Measurements from ENCODE around the gene ACVR1.

ACVR1 gene

DNA sequence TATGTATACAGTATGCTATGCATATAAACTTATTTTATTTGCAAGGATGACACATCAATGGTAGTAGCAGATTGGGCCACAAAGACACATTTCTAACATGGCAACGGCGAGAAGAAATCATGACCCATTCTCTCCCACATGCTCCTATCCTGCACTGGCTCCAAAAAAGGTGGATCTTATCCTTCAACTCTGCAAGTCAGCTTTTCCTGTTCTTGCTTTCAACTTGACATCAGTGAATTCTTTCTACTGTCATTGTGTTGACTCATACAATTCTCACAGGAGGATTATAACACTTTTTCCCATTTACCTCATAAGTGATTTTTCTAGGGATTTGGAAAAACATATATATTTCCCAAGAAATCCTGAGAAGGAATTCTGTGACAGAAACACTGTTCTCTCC, 53.1 kb downstream of the ACVR1 start:
- no peak for DNase-seq

DNA sequence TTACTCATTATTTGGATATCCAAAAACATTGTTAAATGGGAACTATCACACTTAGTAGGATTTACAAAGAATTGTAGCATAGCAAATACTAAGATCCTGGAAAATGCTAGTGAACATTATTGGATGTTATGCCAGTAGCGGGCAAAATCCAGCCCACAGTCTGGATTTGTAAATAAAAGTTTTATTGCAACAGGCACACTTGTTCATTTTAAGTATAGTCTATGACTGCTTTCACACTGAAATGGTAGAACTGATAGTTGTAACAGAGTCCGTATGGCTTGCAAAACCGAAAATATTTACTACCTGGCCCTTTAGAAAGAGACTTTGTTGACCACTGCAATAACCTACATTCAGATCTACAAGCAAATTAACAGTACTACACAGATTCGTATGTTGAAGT, 53.6 kb downstream of the ACVR1 start:
- DNase-seq = no peak

DNA sequence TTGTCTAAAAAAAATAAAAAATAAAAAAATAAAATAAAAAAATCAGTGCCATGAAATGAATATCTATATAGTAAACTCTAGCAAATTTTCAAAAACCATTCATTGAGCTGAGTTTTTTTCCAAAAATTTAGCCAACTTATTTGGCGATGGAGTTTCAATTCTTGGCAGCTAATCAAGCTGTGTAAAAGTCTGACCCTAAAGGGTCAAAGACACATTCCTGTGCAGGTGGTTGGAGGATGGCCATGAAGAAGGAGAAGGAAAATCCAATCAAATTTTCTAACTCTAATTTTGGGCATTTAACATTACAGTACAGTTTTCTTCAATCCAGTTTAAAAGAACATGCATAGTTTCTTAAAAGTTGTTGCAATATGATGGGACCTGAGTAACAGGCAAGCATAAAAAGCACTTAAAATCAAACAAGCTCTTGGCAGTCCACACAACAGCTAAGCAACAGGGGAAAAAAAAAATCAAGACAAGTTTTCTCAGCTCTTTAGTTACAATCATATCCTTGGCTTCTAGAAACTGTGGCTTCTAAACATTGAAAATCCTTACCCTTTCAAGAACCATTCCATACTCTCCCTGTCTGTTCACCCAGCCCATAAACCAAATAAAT, 54.5 kb downstream of the ACVR1 start:
- DNase-seq = no peak

DNA sequence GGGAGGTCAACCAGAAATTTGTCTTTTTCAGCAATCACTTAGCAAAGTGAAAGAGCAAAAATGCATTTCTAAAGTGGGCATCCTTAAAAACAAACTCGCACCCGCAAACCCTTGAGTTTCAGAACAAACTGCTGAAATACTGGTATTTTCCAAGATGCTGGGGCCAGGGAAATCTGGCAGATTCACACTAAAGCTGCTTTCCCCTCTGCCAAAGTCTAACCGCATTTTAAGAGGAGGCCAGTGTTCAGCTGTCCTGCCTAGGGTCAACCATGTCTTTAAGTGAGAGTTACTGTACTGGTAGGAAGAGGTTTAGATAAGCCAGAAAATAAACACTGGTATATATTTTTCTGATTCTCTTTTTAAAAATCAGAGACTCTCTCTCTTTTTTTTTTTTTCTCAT, 55.9 kb downstream of the ACVR1 start:
- no peak for DNase-seq

DNA sequence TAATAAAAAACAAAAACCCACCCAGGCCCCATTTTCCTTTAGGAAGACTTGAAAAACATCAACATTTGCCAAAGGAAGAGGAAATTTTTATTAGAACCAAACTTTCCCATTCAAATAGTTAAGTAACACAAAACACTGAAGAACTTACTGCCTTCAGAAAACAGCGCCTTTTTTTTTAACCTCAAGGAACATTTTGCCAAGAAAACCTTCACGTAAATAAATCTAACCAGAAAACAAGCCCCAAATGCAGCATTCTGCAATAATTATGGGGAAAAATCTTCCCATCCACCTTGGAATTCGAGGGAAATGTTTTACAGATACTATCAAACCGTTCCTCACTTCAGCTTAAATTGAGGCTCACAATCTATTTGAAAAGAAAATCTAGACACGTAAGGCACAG, 56.4 kb downstream of the ACVR1 start:
- DNase-seq = no peak

DNA sequence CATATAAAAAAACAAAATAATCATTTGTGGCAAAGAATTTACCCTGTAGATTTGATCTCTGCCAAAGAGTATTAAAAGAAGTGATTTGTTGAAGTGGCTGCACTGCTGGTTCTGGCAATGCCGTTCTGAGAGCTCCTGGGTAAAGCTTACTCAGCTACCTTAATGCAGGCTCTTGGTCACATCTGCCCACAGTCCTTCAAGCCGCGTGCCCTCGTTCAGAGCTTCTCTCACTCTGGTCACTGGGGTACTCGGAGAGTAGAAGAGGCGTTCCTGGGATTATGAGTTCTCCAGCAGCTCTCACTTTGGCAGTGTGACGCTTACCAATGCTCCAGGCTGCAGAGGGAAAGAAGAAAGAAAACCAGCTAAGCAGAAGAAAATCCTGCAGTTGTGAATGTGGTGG, 57.9 kb downstream of the ACVR1 start:
- no peak for DNase-seq

DNA sequence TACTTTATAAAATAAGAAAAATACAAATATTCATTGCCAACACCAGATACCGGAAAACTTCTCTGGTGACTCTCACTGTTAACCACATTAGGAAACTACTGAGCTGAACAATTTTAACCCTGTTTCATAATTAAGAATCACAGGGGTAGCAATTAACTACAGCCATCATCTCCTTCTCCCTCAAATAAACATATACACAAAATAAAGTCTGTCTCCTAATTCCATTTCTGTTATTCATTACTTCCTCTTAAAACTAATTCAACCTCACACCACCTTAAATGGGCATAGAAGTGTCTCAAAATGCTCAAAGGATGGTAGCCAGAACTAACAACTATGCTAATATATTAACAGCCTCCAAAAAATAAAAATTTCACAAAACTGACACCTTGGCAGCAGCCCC, 60.7 kb downstream of the ACVR1 start:
- no peak for DNase-seq

DNA sequence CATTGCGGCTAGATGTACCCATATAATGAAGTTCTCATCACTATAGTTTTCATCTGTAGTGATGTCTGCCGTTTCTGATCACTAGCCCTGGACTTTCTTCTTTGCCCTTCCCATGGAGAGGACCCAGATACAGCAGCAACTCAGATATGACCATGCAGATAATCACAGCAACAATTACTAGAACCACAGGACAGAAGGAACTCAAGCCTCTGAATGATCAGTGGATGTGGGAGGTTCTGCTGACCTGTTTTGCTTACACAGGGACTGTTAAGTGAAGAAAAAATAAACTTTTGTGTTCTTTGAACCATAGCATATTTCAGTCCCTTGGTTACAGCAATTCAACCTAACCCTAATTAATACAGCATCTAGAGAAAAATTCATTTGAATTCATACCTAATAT, 62.7 kb downstream of the ACVR1 start:
- no peak for DNase-seq

DNA sequence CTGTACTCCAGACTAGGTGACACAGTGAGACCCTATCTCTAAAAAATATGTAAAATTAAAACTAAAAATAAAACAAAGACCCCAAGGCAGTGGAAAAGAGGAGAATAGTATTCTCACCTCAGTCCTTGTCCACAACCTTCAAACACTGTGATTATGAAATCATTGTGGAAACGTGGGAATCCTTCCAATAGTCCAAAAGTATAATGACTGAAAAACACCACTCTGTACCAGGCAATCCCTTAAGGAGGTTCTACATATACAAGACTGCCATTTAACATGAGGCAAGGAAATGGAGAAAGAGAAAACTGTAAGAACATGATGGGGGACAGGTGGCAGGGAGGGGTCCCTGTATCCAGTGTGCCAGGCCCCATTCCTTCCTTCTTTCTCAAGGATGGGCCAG, 66.1 kb downstream of the ACVR1 start:
- DNase-seq = no peak

DNA sequence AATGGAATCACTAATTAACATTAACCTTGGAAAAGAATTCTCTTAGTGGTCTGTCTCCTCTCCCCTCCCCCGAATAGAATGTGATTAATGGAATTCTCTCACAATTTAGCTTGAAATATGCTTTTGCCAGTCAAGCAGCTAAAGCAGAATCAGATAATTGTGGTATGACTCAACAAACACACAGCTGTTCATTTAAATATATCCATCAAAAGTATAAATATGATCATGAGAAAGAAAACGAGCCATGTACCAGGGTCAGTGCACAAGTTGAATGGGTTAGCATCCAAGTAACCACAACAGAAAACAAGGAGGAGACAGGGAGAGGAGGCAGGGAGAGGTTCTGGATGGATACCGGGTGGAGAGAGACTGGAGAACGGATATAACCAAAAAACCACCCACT, 66.9 kb downstream of the ACVR1 start:
- no peak for DNase-seq

DNA sequence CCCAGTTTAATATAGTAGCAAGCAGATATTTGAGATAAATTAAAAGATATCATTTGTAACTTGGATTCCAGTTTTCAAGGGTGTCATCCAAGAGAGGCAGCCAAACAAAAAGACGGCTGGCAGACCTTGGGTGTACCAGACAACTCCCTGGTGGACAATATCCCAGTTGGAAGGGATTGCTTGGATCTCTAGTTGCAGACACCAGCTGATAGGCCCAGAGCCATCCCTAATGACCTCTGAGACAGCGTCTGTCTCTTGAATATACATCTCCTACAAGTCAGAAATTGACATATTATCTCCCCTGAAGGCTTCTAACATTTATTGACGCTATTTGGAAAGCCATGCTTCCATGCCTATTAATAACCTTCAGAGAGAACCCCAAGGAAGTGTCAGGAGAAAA, 67.7 kb downstream of the ACVR1 start:
- DNase-seq = no peak

DNA sequence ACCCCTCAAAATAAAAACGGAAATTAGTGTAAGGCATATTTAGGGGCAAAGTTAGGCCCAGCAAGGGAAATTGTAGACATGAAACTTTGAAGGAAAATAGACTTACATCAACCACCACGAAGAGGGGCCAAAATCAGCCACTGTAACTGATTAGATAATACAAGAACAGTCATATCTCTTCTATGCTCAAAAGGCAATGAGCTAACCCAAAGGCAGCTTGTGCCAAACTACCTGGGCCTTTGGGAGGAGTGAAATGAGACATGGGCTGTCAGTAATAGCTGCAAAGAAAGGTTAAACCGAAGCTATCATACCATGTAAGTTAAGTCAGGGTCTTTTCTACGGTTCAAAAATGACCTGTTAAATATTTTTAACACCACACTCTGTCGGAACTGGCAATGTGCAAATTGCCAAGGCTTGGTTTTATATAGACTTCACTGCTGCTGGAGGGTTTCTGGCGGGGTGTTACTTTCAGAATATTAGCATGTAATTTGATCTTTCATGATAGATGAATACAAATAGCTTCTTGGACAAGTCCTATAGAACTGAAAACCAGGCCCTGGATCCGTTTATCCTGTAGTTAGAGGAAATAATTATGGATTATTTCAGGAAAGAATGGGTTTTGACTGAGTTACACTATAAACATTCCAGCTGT, 69.6 kb downstream of the ACVR1 start:
- DNase-seq = peak; percentile 28

DNA sequence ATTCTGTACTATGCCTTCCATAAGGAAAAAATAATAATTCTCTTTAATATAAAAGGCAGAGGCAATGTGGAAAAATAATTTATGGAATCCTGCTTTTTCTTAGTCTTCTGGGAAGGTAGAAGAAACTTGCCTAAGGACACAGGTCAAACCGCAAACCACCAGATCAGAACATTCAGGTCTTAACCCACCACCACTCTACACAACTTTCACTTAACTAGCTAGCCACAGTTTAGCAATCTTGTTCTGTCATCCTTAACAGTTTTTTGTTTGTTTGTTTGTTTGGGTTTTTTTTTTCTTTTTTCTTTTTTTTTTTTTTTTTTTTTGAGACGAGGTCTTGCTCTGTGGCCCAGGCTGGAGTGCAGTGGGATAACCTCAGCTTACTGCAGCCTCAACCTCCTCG, 70.6 kb downstream of the ACVR1 start:
- DNase-seq = no peak

DNA sequence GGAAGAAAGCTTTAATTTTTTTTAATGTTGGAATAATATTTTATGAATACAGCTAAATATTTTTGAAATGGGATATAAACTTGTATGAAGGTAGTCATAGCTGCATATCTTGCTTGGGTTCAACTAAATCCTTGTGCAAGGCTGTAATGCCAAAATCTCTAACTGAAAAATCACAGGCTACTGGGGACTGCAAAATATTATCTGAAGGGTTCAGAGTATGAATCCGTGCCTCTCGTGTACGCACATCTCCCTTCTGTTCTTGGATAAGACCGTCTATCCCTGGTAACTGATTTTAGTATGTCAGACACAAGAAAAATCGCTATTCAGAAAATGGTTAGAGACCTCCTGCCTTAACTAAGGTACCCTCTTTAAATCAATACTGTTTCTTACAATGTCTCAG, 71.8 kb downstream of the ACVR1 start:
- no peak for DNase-seq

DNA sequence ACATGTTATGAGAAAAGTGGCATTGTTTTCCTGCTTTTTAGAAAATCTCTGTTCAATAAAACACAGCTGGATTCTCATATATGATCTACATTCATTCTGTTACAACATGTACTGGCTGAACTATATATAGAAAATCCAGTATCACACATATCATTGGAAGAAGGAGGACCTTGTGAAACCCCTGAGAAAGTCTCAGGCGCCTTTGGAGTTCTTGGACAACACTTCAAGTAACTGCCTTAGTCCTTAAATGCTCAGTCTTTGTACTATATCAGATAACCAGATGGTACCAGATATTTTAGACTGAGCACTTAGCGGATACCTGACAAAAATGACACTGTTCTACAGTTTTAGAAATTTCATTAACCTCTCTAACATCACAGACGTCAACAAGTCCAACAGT, 72.2 kb downstream of the ACVR1 start:
- no peak for DNase-seq

DNA sequence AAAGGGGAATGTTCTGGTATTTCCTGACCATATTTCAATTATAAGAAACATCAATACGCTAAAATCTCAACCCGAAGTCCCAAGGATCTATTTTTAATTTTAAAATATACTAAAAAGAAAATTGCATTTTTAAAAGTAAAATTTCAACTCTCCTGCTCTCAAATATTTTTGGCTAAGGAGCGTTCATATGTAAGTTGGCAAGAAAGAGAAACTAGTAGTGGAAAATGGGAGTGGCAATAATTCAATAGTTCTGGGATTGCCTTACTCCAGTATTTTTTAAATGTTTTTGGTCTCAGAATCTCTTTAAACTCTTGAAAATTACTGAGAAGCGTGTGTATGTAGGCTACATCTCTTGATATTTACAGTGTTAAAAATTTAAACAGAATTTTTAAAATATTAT, 72.7 kb downstream of the ACVR1 start:
- DNase-seq = no peak

DNA sequence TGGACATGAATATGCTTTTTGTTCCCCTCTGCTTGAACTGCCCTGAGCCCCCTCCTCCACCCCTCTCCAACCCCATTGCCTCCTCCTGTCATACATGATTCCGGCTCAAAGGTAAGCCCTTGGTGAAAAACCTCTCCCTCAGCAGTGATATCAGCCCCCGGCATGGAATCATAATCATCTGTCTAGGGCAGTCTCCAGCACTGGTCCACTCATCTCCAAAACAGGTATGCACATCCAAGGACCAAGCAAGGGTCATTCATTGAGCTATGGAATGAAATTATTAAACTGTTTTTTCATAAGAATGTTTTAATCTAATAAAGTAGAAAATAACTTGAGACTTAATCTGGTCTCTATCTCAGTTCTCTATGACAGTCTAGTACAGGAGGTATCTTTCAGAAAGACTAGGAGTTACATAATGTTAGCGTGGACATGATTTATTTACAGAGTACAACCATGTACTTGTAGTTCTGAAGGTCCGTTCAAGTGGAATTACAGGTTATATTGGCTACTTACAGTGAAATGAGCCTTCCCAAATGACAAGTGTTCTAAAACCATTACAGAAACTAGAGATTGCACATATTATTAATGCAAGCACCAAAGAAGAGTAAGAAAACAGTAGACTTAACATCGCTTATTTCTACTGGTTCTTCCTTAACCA, 75.2 kb downstream of the ACVR1 start:
- DNase-seq = no peak

DNA sequence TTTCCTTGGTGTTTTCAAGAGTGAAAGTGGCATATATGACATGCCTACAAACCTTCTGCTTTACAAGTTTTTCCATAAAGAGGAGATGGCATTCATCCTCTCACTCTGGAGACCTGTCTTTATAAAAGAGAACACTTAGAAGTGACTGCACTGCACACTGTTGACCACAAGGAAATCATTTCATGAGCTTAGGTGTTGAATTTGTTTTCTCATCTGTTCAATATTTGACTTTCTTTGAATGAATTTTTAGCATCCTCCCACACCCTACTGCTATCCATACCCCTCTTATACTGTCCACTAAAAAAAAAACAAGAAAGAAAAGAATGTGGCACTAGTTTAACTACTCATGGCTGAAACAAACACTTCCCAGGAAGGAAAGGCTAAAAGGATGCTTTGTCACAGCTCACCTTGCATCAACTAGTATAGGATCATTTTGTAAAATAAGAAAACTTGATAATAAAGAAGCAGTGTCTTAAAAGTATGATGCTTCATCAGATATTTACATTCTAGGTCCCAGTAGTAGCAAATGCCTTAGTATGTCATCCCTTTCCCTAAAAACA, 83.0 kb downstream of the ACVR1 start:
- DNase-seq = no peak

DNA sequence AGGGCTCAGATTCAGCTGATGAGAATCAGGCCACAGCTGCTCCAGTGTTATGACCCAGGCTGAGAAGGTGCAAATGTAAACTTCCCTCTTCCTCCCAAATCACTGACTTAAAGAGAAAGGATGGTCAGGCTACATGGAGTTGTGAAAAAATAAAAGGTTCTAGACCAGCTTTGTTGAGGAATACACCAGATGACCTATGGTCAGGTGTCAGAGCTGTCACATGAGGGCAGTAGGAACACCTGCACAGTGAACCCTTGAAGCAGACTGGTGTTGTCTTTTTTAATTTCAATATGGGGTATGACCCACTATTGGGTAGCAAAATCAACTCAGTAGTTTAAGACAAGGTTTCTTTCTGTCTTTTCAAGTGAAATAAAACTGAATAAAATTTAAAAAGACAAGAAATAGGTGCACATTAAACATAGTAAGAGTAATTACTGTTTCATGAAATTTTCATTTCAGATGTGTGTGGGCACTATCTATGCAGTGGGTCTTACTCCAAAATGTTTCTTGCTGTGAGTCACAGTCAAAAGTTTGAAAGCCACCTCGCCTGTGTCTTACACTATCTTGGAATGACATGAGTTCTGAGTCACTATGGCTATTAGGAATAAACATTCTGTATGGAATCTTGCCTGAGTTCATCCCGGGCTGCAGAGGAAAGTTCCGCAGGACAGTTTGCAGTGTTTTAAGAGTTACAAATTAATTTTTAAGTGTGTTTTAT, 83.6 kb downstream of the ACVR1 start:
- no peak for DNase-seq

DNA sequence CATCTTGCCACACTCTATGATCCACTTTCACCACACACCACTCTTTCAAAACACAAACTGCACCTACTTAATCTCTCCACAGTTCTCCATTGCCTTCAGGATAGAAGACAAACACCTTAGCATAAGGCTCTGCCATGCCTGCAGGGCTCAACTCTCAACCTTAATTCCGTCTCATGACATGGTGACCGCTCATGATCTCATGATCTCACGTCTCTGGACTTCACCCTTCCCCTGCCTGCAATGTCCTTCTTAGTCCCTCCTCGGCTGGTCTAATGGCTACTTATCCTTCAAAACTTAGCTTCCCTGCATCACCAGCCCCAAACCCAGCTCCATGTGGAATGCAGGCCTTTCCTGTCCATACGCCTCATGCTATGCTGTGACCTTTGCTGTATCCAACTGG, 85.3 kb downstream of the ACVR1 start:
- no peak for DNase-seq

DNA sequence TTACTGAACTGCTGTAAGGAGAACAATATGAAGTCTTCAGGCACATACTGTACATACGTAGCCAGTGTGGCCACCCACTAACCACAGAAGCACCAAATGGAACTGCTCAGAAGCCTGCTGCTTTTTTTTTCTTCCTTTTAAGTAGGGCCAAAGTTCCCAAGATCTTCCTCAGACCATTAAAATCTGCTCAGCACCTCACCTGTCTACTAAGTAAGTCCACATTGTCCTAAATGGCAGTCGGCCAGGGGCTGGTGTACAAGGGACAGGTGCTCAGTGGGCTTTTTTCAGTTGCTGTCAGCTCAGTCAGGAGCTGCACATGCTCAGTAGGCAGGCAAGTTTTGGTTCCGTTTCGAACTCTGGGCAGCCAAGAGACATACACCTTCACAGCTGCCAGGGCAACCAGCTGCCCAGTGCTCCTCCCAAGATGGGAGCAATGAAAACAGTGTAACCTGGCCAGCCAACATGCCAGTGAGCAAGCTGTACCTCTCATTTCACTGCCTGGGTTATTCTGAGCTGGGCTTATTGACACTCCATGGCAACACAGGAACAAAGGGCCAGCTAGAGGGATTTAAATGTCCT, 86.1 kb downstream of the ACVR1 start:
- DNase-seq = no peak

DNA sequence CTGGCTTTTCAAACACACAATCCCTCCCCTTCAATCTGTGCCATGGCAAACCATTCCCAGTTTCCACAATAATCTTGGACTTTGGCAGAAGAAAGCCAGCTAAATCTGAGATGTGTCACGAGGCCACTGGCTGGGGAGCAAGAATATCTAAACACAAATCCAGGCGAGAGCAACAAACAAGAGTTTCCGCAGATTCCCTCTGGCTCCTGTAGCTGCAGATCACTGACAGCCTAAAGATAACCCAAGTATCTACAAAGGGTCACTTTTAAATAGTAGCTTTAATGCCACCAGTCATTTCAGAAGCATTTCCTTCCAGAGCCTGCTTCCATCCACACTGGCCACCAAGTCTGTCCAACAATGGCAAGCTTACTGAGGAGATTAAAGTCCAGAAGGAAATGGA, 86.9 kb downstream of the ACVR1 start:
- DNase-seq = no peak

DNA sequence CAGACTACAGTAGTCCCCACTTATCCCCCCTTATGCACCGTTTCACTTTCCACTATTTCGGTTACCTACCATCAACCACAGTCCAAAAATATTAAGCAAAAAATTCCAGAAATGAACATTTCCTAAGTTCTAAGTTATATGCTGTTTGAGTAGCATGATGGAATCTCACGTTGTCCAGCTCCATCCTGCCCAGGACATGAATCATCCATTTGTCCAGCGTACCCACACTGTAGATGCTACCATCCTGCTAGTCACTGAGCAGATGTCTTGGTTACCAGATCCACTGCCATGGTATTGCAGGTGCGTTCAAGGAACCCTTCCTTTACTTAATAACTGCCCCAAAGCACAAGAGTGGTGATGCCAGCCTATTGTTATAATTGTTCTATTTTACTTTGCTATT, 87.9 kb downstream of the ACVR1 start:
- DNase-seq = no peak

All from NCI-H2171 treated with DMSO at 0.1 percent for 48 hours (cell line).